Hepatocyte (in vitro differentiated cells): ENCODE measurements around the gene CHAD.

Source experiments
- CTCF ChIP-seq: fragments of 200-600 bp; sonication (generic); IDR thresholded peaks from 2 replicates; pipeline ENCODE4 v1.5.1; 2016; ENCODE audit warnings: antibody characterized with exemption, mild to moderate bottlenecking; ENCODE audit not compliant: poor library complexity
- EZH2 ChIP-seq: fragments of 200-600 bp; sonication (generic); IDR thresholded peaks from 2 replicates; pipeline ENCODE4 v1.6.1; 2016; ENCODE audit warnings: antibody characterized with exemption, mild to moderate bottlenecking, borderline replicate concordance

GRCh38 chr17:50458270-50458669 is 10.4 kb downstream of the CHAD start:
- no peak for TF ChIP-seq CTCF
- no peak for TF ChIP-seq EZH2
